K562 (cell line): ENCODE data around the gene SORCS2. TPM values are rescaled to one million over a fixed set of nuclear protein-coding genes. Genes with fewer than 3 reads are reported as not detected.

Experiments used
- ATAC-seq: fragments of 200-7000 bp; cut with Tn5 transposase; 3 replicates; pipeline ENCODE4 v1.9.1; 2020; ENCODE audit warnings: moderate library complexity
- BruUV-seq: library from RNA; stranded (reverse); fragments of 400-500 nt; replicated peaks from 2 replicates; lab custom pipeline; 2021; lab: Mats Ljungman, UMichigan
- CTCF ChIA-PET: fragments of 300-600 bp; formaldehyde crosslinking; extraction: SDS; loops from one replicate; lab custom pipeline; 2021; ENCODE audit warnings: low intra/inter-chr PET ratio; lab: Yijun Ruan, JAX
- POLR2A ChIA-PET: fragments of 300-600, 350-650 bp; sonication (Branson Sonifier 250); formaldehyde crosslinking; extraction: SDS; loops from one replicate; lab custom pipeline; 2021; ENCODE audit warnings: antibody characterized with exemption, inconsistent platforms; lab: Yijun Ruan, JAX
- DNase-seq, 4 experiments: peaks; one replicate each; pipeline versions ENCODE4 v3.0.0 to v3.0.0-alpha.2; 2011 to 2018; ENCODE audit warnings: low spot score in 3 of 4, mixed read lengths in 3 of 4; ENCODE audit errors: extremely low read depth in 1 of 4
- FAIRE-seq: peaks from 2 replicates; lab custom pipeline; 2011; peaks lifted over from hg19 to GRCh38; lab: Jason Lieb, UNC
- H2AFZ ChIP-seq: 2 replicates; pipeline ENCODE4 v1.6.0; 2011; ENCODE audit warnings: low read depth, low read length, control low read depth, inconsistent platforms
- H3K27ac ChIP-seq: fragments of 200-600 bp; 3 replicates; pipeline ENCODE4 v1.8.0; 2011; ENCODE audit warnings: low read depth, mild to moderate bottlenecking, control low read depth, inconsistent platforms, low read length, moderate library complexity, mixed read lengths; ENCODE audit errors: extremely low read depth
- H3K27me3 ChIP-seq, 2 experiments: fragments of 300-600 bp in 1 of 2; 2 replicates in 1 of 2; 3 replicates in 1 of 2; pipeline versions ENCODE4 v1.6.0 to v1.8.0; 2011; ENCODE audit warnings: inconsistent platforms in 2 of 2, low read length in 2 of 2, mild to moderate bottlenecking in 1 of 2, mixed read lengths in 1 of 2, moderate library complexity in 1 of 2; ENCODE audit not compliant: control insufficient read depth in 2 of 2, insufficient read depth in 2 of 2
- H3K36me3 ChIP-seq: fragments of 300-600 bp; 3 replicates; pipeline ENCODE4 v1.8.0; 2011; ENCODE audit warnings: mild to moderate bottlenecking, low read length, inconsistent platforms; ENCODE audit not compliant: control insufficient read depth, insufficient read depth
- H3K4me1 ChIP-seq, 2 experiments: fragments of 200-600 bp in 1 of 2; replicated peaks in 1 of 2; 2 replicates in 1 of 2; 3 replicates in 1 of 2; pipeline versions ENCODE4 v1.5.1 to v1.8.0; 2011; ENCODE audit warnings: inconsistent platforms in 2 of 2, low read length in 2 of 2, mild to moderate bottlenecking in 1 of 2, mixed read lengths in 1 of 2, moderate library complexity in 1 of 2; ENCODE audit not compliant: control insufficient read depth in 2 of 2, insufficient read depth in 2 of 2
- H3K4me2 ChIP-seq: 2 replicates; pipeline ENCODE4 v1.6.1; 2011; ENCODE audit warnings: low read length, control low read depth, inconsistent platforms, mixed read lengths; ENCODE audit not compliant: insufficient read depth
- H3K4me3 ChIP-seq: fragments of 200-600 bp; sonication (generic), shearing (Covaris generic); 2 replicates; pipeline ENCODE4 v1.5.1; 2016; ENCODE audit warnings: control low read depth, inconsistent platforms
- H3K79me2 ChIP-seq: fragments of 200-600 bp; 3 replicates; pipeline ENCODE4 v1.8.0; 2011; ENCODE audit warnings: low read length, inconsistent platforms; ENCODE audit not compliant: control insufficient read depth, insufficient read depth
- H3K9ac ChIP-seq, 2 experiments: 2 replicates each; pipeline versions ENCODE4 v1.6.0 to v1.6.1; 2011; ENCODE audit warnings: low read depth in 2 of 2, low read length in 2 of 2, control low read depth in 1 of 2, inconsistent platforms in 1 of 2, mild to moderate bottlenecking in 1 of 2, mixed read lengths in 1 of 2; ENCODE audit not compliant: insufficient read depth in 1 of 2
- H3K9me1 ChIP-seq: one replicate; pipeline ENCODE4 v1.6.0; 2011; ENCODE audit warnings: inconsistent platforms, mild to moderate bottlenecking, low read length, moderate library complexity; ENCODE audit not compliant: control insufficient read depth, insufficient read depth
- H3K9me3 ChIP-seq: replicated peaks from 2 replicates; pipeline ENCODE4 v1.5.1; 2011; ENCODE audit warnings: low read depth, low read length, inconsistent platforms; ENCODE audit not compliant: control insufficient read depth, insufficient read depth
- H4K20me1 ChIP-seq: replicated peaks from 2 replicates; pipeline ENCODE4 v1.6.1; 2011; ENCODE audit warnings: low read length, inconsistent platforms, mixed read lengths; ENCODE audit not compliant: control insufficient read depth, insufficient read depth
- ARNT ChIP-seq, 2 experiments: fragments of 450-650 bp; IDR thresholded peaks; 2 replicates each; pipeline ENCODE4 v1.6.1; 2016; ENCODE audit warnings: mild to moderate bottlenecking in 1 of 2
- CXXC5 ChIP-seq: fragments of 250-450 bp; sonication (Bioruptor Pico); IDR thresholded peaks from 2 replicates; pipeline ENCODE4 v1.8.0; 2022; ENCODE audit warnings: inconsistent platforms, mild to moderate bottlenecking, moderate library complexity
- HNRNPH1 ChIP-seq: fragments of 200-400 bp; formaldehyde crosslinking; optimal IDR thresholded peaks from 2 replicates; pipeline ENCODE3; 2017; ENCODE audit warnings: low read depth, mild to moderate bottlenecking, low read length, moderate library complexity
- KAT8 ChIP-seq: fragments of 450-650 bp; IDR thresholded peaks from 2 replicates; pipeline ENCODE4 v1.6.1; 2016; ENCODE audit warnings: low read depth, mild to moderate bottlenecking
- NCOA4 ChIP-seq: fragments of 450-650 bp; IDR thresholded peaks from 2 replicates; pipeline ENCODE4 v1.6.1; 2018; ENCODE audit warnings: mild to moderate bottlenecking; ENCODE audit not compliant: partially characterized antibody
- PHF8 ChIP-seq: fragments of 200-600 bp; sonication (generic); IDR thresholded peaks from 2 replicates; pipeline ENCODE4 v1.6.1; 2012; ENCODE audit warnings: mixed run types, mild to moderate bottlenecking, inconsistent platforms, low read length, moderate library complexity, borderline replicate concordance
- SIRT6 ChIP-seq: IDR thresholded peaks from one replicate; pipeline ENCODE4 v1.6.1; 2012; ENCODE audit warnings: low read depth, mild to moderate bottlenecking, control low read depth, inconsistent platforms, low read length, moderate library complexity
- SMARCA4 ChIP-seq: fragments of 450-650 bp; IDR thresholded peaks from 2 replicates; pipeline ENCODE4 v1.6.1; 2016
- SMARCE1 ChIP-seq: fragments of 450-650 bp; IDR thresholded peaks from 2 replicates; pipeline ENCODE4 v1.7.1; 2016; ENCODE audit warnings: mild to moderate bottlenecking
- SMC3 ChIP-seq: conservative IDR thresholded peaks from 2 replicates; pipeline ENCODE4 v1.6.1; 2011; ENCODE audit warnings: low read depth, low read length, improper control_type of control experiment; ENCODE audit not compliant: insufficient read depth
- SOX6 ChIP-seq: fragments of 450-650 bp; IDR thresholded peaks from 2 replicates; pipeline ENCODE4 v1.6.1; 2014; ENCODE audit warnings: mild to moderate bottlenecking
- TEAD1 ChIP-seq, 2 experiments: fragments of 450-650 bp in 1 of 2; sonication (generic) in 1 of 2; formaldehyde crosslinking; IDR thresholded peaks; 2 replicates each; pipeline versions ENCODE4 v1.4.0 to v1.8.0; 2020 to 2022; ENCODE audit warnings: mild to moderate bottlenecking in 2 of 2, missing genetic modification reagents in 1 of 2
- ZBTB1 ChIP-seq: sonication (generic); formaldehyde crosslinking; IDR thresholded peaks from 2 replicates; pipeline ENCODE4 v1.8.1; 2023; ENCODE audit warnings: missing genetic modification reagents, low read depth, mild to moderate bottlenecking, borderline replicate concordance
- ZNF134 ChIP-seq: fragments of 250-450 bp; sonication (Bioruptor Pico); conservative IDR thresholded peaks from 2 replicates; pipeline ENCODE4 v1.4.0; 2020
- whole genome bisulfite sequencing: fragments of 100-300 bp; shearing (Covaris generic); methylation state at CpG from one replicate; pipeline ENCODE4 v1.1.6; 2016; ENCODE audit warnings: low coverage, mixed read lengths; ENCODE audit not compliant: insufficient coverage; ENCODE audit errors: missing lambda C conversion rate; 5-methylcytosine and 5-hydroxymethylcytosine counted together
- in situ Hi-C: fragments of 300-500 bp; cut with MboI; formaldehyde crosslinking; loops from 4 replicates; pipeline ENCODE4 v1.15.0; 2018; ENCODE audit warnings: inconsistent platforms, mixed read lengths
- intact Hi-C: fragments of 100-400 bp; cut with micrococcal nuclease; formaldehyde crosslinking; loops from 2 replicates; pipeline ENCODE4 v1.14.2; 2022
- polyA plus RNA-seq, 8 experiments: library from polyadenylated mRNA; depleted of rRNA in 4 of 8; stranded (reverse) in 5 of 8; unstranded in 3 of 8; fragments of >200 nt; fragmentation: Nextera tagmentation in 2 of 8; fragmentation: Illumina TruSeq in 1 of 8; extraction: Ambion mirVana in 2 of 8; extraction: Trizol in 1 of 8; gene quantifications; 2 replicates each; pipeline versions ENCODE4 v1.2.1 to v1.2.3, GENCODE V29; 2011 to 2014; ENCODE audit warnings: inconsistent platforms in 1 of 8, missing spikeins in 1 of 8
- total RNA-seq, 7 experiments: library from RNA; depleted of rRNA in 6 of 7; stranded (reverse); fragments of >200 nt in 6 of 7; fragmentation: Illumina TruSeq in 2 of 7; extraction: Trizol in 2 of 7; gene quantifications; 2 replicates each; pipeline versions ENCODE4 v1.2.1 to v1.2.3, GENCODE V29; 2011 to 2021; ENCODE audit warnings: low replicate concordance in 1 of 7
- TF ChIP-seq, protein P1 (sequence below): sonication (generic); formaldehyde crosslinking; IDR thresholded peaks from 2 replicates; pipeline ENCODE4 v1.8.0; 2022; ENCODE audit warnings: mild to moderate bottlenecking, missing genetic modification reagents, borderline replicate concordance
- TF ChIP-seq, protein P2 (sequence below), 2 experiments: IDR thresholded peaks in 1 of 2; conservative IDR thresholded peaks in 1 of 2; 2 replicates each; pipeline ENCODE4 v1.6.1; 2016; ENCODE audit warnings: low read depth in 2 of 2, mild to moderate bottlenecking in 1 of 2, missing compliant biosample characterization in 1 of 2, missing genetic modification characterization in 1 of 2, moderate library complexity in 1 of 2
- TF ChIP-seq, protein P3 (sequence below): fragments of 250-450 bp; sonication (Bioruptor Pico); IDR thresholded peaks from 2 replicates; pipeline ENCODE4 v1.8.0; 2022; ENCODE audit warnings: moderate library complexity, mild to moderate bottlenecking, inconsistent platforms

The SORCS2 gene
- total and polyA plus RNA-seq, 9 of the 15 experiments (the other 6 are each of a cell fraction or from before 2014, with no cell fraction given), result not detected

DNA sequence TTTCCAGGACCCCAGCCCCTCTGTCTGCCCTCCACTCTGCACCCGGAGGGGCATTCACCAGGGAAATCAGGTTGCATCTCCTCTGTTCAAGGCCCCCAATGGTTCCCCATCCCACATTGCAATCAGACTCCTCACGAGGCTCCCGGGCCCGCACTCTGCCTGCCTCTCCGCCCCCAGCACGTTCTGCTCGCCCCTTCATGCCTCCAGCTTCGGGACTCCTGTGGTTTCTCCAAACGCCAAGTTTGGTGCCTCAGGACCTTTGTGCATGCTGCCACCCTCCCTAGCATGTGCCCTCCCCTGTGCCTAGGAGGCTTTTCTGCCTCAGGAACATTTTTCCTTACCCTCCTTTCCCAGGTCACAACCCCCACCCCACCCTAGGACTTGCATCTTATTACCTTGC is 426.0 kb downstream of the SORCS2 start:
- Histone ChIP-seq H2AFZ (no peak overlapping the region), H3K27me3 (peaks cover 2 to 30% of the 10 kb centered on the region in 2 experiments; a peak in 3 of 5 replicates), H3K4me3 (no peak overlapping the region), H3K9ac (no peak overlapping the region), H3K4me1 (no peaks in the 10 kb centered on the region), H3K4me2 (no peak overlapping the region), H4K20me1 (0 out of 2 replicates have a peak, but pooled peaks cover 3% of the 10 kb centered on the region), H3K27ac (no peak overlapping the region), H3K9me3 (no peaks in the 10 kb centered on the region), H3K36me3 (no peaks in the 10 kb centered on the region), H3K9me1 (no peaks in the 10 kb centered on the region), H3K79me2 (no peaks in the 10 kb centered on the region)
- CTCF ChIA-PET, result no interaction called here
- DNase-seq (no peak), ATAC-seq (no peak), FAIRE-seq (no peak)
- no peak for TF ChIP-seq SMC3
- no peak for TF ChIP-seq ARNT (IDR thresholded peaks at IDR 0.05)
- no peak for TF ChIP-seq CXXC5 (CRISPR knock-in tag)
- TF ChIP-seq, protein P1, sequence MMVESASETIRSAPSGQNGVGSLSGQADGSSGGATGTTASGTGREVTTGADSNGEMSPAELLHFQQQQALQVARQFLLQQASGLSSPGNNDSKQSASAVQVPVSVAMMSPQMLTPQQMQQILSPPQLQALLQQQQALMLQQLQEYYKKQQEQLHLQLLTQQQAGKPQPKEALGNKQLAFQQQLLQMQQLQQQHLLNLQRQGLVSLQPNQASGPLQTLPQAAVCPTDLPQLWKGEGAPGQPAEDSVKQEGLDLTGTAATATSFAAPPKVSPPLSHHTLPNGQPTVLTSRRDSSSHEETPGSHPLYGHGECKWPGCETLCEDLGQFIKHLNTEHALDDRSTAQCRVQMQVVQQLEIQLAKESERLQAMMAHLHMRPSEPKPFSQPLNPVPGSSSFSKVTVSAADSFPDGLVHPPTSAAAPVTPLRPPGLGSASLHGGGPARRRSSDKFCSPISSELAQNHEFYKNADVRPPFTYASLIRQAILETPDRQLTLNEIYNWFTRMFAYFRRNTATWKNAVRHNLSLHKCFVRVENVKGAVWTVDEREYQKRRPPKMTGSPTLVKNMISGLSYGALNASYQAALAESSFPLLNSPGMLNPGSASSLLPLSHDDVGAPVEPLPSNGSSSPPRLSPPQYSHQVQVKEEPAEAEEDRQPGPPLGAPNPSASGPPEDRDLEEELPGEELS, result no peak
- no peak for TF ChIP-seq SMARCA4
- no peak for TF ChIP-seq HNRNPH1
- no peak for TF ChIP-seq SIRT6
- no peak for TF ChIP-seq KAT8
- TF ChIP-seq NCOA4, result no peak
- no peak for TF ChIP-seq SMARCE1
- TF ChIP-seq ZNF134 (CRISPR knock-in tag), result no peak
- no peak for TF ChIP-seq ZBTB1 (CRISPR knock-in tag)
- TF ChIP-seq, protein P2, sequence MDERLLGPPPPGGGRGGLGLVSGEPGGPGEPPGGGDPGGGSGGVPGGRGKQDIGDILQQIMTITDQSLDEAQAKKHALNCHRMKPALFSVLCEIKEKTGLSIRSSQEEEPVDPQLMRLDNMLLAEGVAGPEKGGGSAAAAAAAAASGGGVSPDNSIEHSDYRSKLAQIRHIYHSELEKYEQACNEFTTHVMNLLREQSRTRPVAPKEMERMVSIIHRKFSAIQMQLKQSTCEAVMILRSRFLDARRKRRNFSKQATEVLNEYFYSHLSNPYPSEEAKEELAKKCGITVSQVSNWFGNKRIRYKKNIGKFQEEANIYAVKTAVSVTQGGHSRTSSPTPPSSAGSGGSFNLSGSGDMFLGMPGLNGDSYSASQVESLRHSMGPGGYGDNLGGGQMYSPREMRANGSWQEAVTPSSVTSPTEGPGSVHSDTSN (CRISPR knock-in tag; IDR thresholded peaks at IDR 0.05; ENCODE audit: low read depth), result no peak
- TF ChIP-seq, protein P2 (tag; conservative IDR thresholded peaks at IDR 0.05; ENCODE audit: low read depth), result no peak
- TF ChIP-seq, protein P3, sequence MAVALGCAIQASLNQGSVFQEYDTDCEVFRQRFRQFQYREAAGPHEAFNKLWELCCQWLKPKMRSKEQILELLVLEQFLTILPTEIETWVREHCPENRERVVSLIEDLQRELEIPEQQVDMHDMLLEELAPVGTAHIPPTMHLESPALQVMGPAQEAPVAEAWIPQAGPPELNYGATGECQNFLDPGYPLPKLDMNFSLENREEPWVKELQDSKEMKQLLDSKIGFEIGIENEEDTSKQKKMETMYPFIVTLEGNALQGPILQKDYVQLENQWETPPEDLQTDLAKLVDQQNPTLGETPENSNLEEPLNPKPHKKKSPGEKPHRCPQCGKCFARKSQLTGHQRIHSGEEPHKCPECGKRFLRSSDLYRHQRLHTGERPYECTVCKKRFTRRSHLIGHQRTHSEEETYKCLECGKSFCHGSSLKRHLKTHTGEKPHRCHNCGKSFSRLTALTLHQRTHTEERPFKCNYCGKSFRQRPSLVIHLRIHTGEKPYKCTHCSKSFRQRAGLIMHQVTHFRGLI (CRISPR knock-in tag), result no peak
- TF ChIP-seq SOX6, result no peak
- TF ChIP-seq TEAD1 (CRISPR knock-in tag; IDR thresholded peaks at IDR 0.05), result no peak
- TF ChIP-seq PHF8, result no peak
- in situ Hi-C loops, result no loop called here
- 4% methylated on average over 9 of the region's 9 CpGs for WGBS
- POLR2A ChIA-PET, result no interaction called here
- intact Hi-C loops, result no loop called here
- no TSS peak for BruUV-seq
